Endodermal cell (in vitro differentiated cells): ENCODE measurements around the gene KHDC1. TPM values are rescaled to one million over a fixed set of nuclear protein-coding genes. Genes with fewer than 3 reads are reported as not detected.

Experiments used
- DNase-seq: peaks from one replicate; pipeline ENCODE4 v3.0.0-alpha.2; 2017
- H3K27ac ChIP-seq: 2 replicates; pipeline ENCODE4 v1.5.1; 2013; ENCODE audit warnings: mild to moderate bottlenecking, low read depth, low read length, moderate library complexity
- H3K27me3 ChIP-seq: 2 replicates; pipeline ENCODE4 v1.6.1; 2013; ENCODE audit warnings: mild to moderate bottlenecking, low read length, moderate library complexity; ENCODE audit not compliant: insufficient read depth, control insufficient read depth, poor library complexity, severe bottlenecking
- H3K36me3 ChIP-seq: 2 replicates; pipeline ENCODE4 v1.7.0; 2013; ENCODE audit warnings: mild to moderate bottlenecking, low read length, moderate library complexity; ENCODE audit not compliant: control insufficient read depth, insufficient read depth
- H3K4me1 ChIP-seq: one replicate; pipeline ENCODE4 v1.7.0; 2013; ENCODE audit warnings: low read length; ENCODE audit not compliant: control insufficient read depth, insufficient read depth
- H3K4me3 ChIP-seq: 2 replicates; pipeline ENCODE4 v1.5.1; 2013; ENCODE audit warnings: mild to moderate bottlenecking, low read length, moderate library complexity
- H3K9ac ChIP-seq: 2 replicates; pipeline ENCODE4 v1.6.1; 2013; ENCODE audit warnings: mild to moderate bottlenecking, low read length, moderate library complexity; ENCODE audit not compliant: poor library complexity, severe bottlenecking; ENCODE audit errors: extremely low read depth
- H3K9me3 ChIP-seq: 2 replicates; pipeline ENCODE4 v1.6.1; 2013; ENCODE audit warnings: mild to moderate bottlenecking, low read length, moderate library complexity; ENCODE audit not compliant: control insufficient read depth
- H3K27ac Mint-ChIP-seq: 2 replicates; pipeline ENCODE4 v1.8.0; 2020; ENCODE audit warnings: mixed read lengths
- H3K27me3 Mint-ChIP-seq: 2 replicates; pipeline ENCODE4 v1.8.0; 2021; ENCODE audit warnings: mild to moderate bottlenecking, mixed read lengths; ENCODE audit not compliant: insufficient read depth
- H3K36me3 Mint-ChIP-seq: 2 replicates; pipeline ENCODE4 v1.8.0; 2020; ENCODE audit warnings: low read depth, mixed read lengths
- H3K4me1 Mint-ChIP-seq: 2 replicates; pipeline ENCODE4 v1.8.0; 2020; ENCODE audit warnings: mixed read lengths
- H3K4me3 Mint-ChIP-seq: 2 replicates; pipeline ENCODE4 v1.8.0; 2020; ENCODE audit warnings: mild to moderate bottlenecking, moderate library complexity, mixed read lengths
- H3K9me3 Mint-ChIP-seq: 2 replicates; pipeline ENCODE4 v1.8.0; 2020; ENCODE audit warnings: mild to moderate bottlenecking, mixed read lengths
- CTCF ChIP-seq: fragments of 200-600 bp; sonication (generic); conservative IDR thresholded peaks from 2 replicates; pipeline ENCODE4 v1.5.0; 2021; ENCODE audit warnings: antibody characterized with exemption, mild to moderate bottlenecking
- WGBS, 2 experiments: methylation state at CpG; one replicate each; pipeline versions ENCODE4 v1.1.5 to v1.1.7; 2013; ENCODE audit warnings: missing lambda C conversion rate in 2 of 2, mixed read lengths in 1 of 2; ENCODE audit not compliant: insufficient coverage in 1 of 2, insufficient read length in 1 of 2; 5-methylcytosine and 5-hydroxymethylcytosine counted together
- total RNA-seq, 2 donors: library from RNA; stranded (reverse); fragmentation: NEBNext Ultra II Directional in 1 of 2; extraction: Animal tissue kit (Norgen Biotek cat#: 25700) in 1 of 2; gene quantifications; 2 replicates in 1 of 2; 3 replicates in 1 of 2; pipeline ENCODE4 v1.2.1, GENCODE V29; 2021

KHDC1 gene
- total RNA-seq, 2 donors from 2014 or later, result 5.4 to 7.1 TPM

- Histone ChIP-seq H3K4me1 (no peaks in the 10 kb centered on the region), H3K9ac (no peak overlapping the region), H3K4me3 (no peak overlapping the region), H3K27ac (no peak overlapping the region), H3K27me3 (no peaks in the 10 kb centered on the region), H3K9me3 (no peaks in the 10 kb centered on the region), H3K36me3 (no peaks in the 10 kb centered on the region)
- WGBS, 2 experiments, result 67 to 92% methylated on average over 1 to 2 of the region's 2 CpGs
- Mint-ChIP-seq H3K4me3 (no peak overlapping the region), H3K36me3 (no peaks in the 10 kb centered on the region), H3K27me3 (no peaks in the 10 kb centered on the region), H3K9me3 (no peaks in the 10 kb centered on the region), H3K27ac (no peak overlapping the region), H3K4me1 (peaks cover 13% of the 10 kb centered on the region)
- TF ChIP-seq CTCF, result no peak
- no peak for DNase-seq
Observed at GRCh38 chr6:73252703-73253102, 10.3 kb downstream of the KHDC1 start.

- no peak for TF ChIP-seq CTCF
- H3K9me3 ChIP-seq, result no peaks in the 10 kb centered on the region
- H3K36me3 Mint-ChIP-seq, result no peaks in the 10 kb centered on the region
- no peak overlapping the region for H3K4me3 ChIP-seq
- H3K36me3 ChIP-seq, result no peaks in the 10 kb centered on the region
- H3K4me1 ChIP-seq, result peaks cover 4% of the 10 kb centered on the region
- H3K9me3 Mint-ChIP-seq, result no peaks in the 10 kb centered on the region
- no peak overlapping the region for H3K9ac ChIP-seq
- H3K27me3 ChIP-seq, result no peaks in the 10 kb centered on the region
- no peak overlapping the region for H3K27ac ChIP-seq
- DNase-seq, result no peak
- no peaks in the 10 kb centered on the region for H3K27me3 Mint-ChIP-seq
- no peak overlapping the region for H3K4me3 Mint-ChIP-seq
- no peak overlapping the region for H3K27ac Mint-ChIP-seq
- peaks cover 23% of the 10 kb centered on the region for H3K4me1 Mint-ChIP-seq
Observed at GRCh38 chr6:73250016-73250415, 13.0 kb downstream of the KHDC1 start.

- peaks cover 23% of the 10 kb centered on the region for H3K4me1 Mint-ChIP-seq
- Histone ChIP-seq H3K9ac (no peak overlapping the region), H3K27me3 (no peaks in the 10 kb centered on the region), H3K27ac (no peak overlapping the region), H3K36me3 (no peaks in the 10 kb centered on the region), H3K4me1 (peaks cover 4% of the 10 kb centered on the region), H3K4me3 (no peak overlapping the region), H3K9me3 (no peaks in the 10 kb centered on the region)
- H3K27me3 Mint-ChIP-seq, result no peaks in the 10 kb centered on the region
- no peak overlapping the region for H3K27ac Mint-ChIP-seq
- WGBS, 2 experiments, result 91 to 93% methylated on average over 4 to 5 of the region's 5 CpGs
- no peak for DNase-seq
- no peaks in the 10 kb centered on the region for H3K36me3 Mint-ChIP-seq
- H3K9me3 Mint-ChIP-seq, result no peaks in the 10 kb centered on the region
- H3K4me3 Mint-ChIP-seq, result no peak overlapping the region
- no peak for TF ChIP-seq CTCF
Observed at GRCh38 chr6:73248192-73248903, 14.6 kb downstream of the KHDC1 start.
